ENCODE data around the gene SDS.

The SDS gene

DNA sequence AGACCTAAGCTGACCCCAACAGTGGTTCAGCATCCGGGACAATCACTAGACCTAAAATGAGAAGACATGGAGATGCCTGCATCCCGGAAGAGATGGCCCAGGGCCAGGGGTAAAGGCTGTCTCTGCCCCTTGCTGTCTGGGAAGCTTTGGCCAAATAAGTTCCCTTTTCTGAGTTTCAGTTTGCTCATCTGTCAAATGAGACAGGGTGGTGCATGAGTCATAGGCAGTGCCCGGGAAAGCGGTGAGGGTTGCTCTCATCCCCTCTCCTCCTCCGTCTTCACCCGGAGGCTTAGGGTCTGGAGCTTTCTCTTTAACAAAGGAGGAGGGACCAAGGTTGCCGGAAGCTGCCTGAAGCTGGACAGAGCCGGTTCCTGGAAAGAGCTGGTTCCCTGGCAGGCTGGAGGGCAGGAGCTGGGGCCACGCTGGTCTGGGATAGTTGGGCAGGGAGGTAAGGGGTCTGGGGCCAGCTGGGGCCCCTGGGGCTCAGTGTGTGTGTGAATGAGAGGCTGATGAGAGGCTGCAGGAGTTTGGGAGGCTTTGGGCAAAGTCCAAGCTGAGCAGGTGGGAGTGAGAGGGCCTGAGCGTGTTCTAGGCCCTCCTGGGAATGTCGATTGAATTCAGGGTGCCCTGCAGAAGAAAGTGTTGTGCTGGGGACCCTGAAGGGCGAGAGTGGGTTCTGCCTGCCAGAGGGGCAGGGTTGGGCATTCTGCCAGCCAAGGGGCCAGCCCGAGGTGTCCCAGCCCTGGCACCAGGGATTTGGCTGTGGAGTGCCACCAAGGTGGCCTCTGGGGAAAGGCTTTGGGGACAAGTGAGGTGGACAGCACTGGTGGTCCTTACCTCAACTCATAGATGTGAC is 18.6 kb upstream of the SDS start, which contains the start of gene SDSL (continued):
- TF ChIP-seq, protein P1, sequence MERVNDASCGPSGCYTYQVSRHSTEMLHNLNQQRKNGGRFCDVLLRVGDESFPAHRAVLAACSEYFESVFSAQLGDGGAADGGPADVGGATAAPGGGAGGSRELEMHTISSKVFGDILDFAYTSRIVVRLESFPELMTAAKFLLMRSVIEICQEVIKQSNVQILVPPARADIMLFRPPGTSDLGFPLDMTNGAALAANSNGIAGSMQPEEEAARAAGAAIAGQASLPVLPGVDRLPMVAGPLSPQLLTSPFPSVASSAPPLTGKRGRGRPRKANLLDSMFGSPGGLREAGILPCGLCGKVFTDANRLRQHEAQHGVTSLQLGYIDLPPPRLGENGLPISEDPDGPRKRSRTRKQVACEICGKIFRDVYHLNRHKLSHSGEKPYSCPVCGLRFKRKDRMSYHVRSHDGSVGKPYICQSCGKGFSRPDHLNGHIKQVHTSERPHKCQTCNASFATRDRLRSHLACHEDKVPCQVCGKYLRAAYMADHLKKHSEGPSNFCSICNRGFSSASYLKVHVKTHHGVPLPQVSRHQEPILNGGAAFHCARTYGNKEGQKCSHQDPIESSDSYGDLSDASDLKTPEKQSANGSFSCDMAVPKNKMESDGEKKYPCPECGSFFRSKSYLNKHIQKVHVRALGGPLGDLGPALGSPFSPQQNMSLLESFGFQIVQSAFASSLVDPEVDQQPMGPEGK (CRISPR knock-in tag; IDR thresholded peaks at IDR 0.05; ENCODE audit: borderline replicate concordance) = no peak
- no peak for TF ChIP-seq ISL1 (CRISPR knock-in tag; IDR thresholded peaks at IDR 0.05)
- no peak for TF ChIP-seq ARNTL (CRISPR knock-in tag; IDR thresholded peaks at IDR 0.05; ENCODE audit: borderline replicate concordance, low read depth)
- TF ChIP-seq ZFP3 (CRISPR knock-in tag; IDR thresholded peaks at IDR 0.05) = peak; percentile 17; the same call in 1 of the 2 replicates
- no peak for TF ChIP-seq TCF4 (CRISPR knock-in tag; IDR thresholded peaks at IDR 0.05; ENCODE audit: borderline replicate concordance)
- no peak for TF ChIP-seq ZC3H10 (CRISPR knock-in tag; IDR thresholded peaks at IDR 0.05)

DNA sequence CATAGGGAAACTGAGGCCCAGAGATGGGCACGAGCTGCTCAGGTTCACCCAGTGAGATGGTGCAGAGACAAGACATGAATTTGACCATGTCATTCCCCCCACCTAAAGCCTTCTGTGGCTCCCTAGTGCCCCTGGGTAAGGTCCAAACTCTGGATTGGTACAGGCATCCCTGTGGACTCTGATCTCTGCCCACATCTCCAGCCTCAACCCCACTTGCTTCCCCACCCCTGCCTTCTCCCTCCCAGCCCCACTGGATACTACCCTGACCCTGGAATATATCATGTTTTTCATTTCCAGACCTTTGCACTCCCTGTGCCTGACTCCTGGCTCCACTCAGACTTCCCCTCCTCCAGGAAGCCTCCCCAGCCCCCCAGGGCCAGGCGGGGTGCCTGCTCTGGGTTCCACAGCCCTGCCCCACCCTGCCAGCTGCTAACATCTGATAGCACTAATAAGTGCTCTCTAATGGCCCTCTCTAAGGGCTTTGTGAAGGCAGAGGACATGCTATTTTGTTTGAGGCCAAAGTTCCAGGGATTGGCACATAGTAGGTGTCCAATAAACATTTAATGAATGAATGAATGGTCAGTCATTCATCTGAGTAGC is 17.4 kb upstream of the SDS start:
- no peak for TF ChIP-seq GLIS3 (CRISPR knock-in tag; IDR thresholded peaks at IDR 0.05)
- no peak for TF ChIP-seq ZFP3 (CRISPR knock-in tag; IDR thresholded peaks at IDR 0.05)
- no peak for ATAC-seq

DNA sequence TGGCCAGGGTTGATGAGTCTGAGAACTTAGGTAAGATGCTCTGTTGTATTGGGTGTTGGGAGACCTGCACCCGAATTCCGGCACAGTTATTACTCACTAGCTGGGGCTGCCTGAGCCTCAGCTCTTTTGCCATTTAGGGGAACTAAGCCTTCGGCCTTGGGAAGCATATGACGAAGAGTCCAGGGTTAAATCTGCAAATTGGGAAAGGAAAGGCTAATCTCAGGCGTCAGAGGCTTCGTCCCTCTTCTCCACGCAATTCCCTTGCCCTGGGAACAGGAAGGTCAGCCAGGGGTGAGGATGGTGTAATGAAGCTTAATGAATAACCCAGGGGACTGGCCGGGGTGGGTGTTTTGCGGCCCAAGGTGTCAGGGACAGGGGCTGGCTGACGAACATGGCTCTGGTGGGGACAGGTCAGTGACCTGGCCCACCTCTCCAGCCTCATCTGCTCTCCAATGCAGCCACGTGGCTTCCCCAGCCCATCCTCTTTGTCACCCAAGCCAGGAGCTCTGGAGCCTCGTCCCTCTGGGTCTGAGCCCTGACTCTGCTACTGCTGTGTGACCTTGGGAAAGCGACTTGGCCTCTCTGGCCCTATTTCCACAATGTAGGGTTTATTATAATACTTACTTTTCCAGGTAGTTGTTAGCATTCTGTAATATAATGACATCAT is 14.7 kb upstream of the SDS start:
- no peak for ATAC-seq
- TF ChIP-seq ZC3H10 (CRISPR knock-in tag; IDR thresholded peaks at IDR 0.05) (no peak), BACH2 (CRISPR knock-in tag; IDR thresholded peaks at IDR 0.05; ENCODE audit: borderline replicate concordance) (no peak)

DNA sequence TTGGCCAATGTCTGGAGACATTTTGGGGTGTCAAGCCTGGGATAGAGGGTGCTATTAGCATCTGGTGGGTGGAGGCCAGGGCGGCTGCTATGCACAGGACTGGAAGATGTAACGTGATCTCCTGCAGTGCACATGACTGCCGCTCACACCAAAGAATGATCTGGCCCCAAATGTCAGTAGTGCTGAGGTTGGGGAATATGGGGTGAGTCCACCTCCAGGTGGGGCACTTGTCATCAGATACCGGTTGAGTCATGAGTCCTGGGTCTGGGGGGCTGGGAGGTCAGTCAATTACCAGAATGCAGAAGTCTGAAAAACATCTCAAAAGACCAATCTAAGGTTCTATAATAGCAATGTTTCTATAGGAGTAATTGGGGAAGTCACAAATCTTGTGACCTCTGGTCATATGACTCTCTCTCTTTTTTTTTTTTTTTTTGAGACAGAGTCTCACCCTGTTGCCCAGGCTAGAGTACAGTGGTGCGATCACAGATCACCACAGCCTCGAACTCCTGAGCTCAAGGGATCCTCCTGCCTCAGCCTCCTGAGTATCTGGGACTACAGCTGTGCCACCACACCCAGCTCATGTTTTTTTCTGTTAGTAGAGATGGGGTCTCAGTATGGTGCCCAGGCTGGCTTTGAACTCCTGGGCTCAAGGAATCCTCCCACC is 12.5 kb upstream of the SDS start:
- ATAC-seq = peak; percentile 79
- TF ChIP-seq ARNTL (CRISPR knock-in tag; IDR thresholded peaks at IDR 0.05; ENCODE audit: borderline replicate concordance, low read depth) (no peak), CSDC2 (CRISPR knock-in tag; IDR thresholded peaks at IDR 0.05) (no peak), PPARA (CRISPR knock-in tag; IDR thresholded peaks at IDR 0.05; ENCODE audit: borderline replicate concordance) (no peak), OSR1 (CRISPR knock-in tag; IDR thresholded peaks at IDR 0.05) (no peak), ZFP30 (CRISPR knock-in tag; IDR thresholded peaks at IDR 0.05) (no peak), ZFP3 (CRISPR knock-in tag; IDR thresholded peaks at IDR 0.05) (no peak), ZC3H10 (CRISPR knock-in tag; IDR thresholded peaks at IDR 0.05) (no peak), ZNF70 (CRISPR knock-in tag; IDR thresholded peaks at IDR 0.05) (no peak), ISL1 (CRISPR knock-in tag; IDR thresholded peaks at IDR 0.05) (no peak)
- TF ChIP-seq, protein P1 (CRISPR knock-in tag; IDR thresholded peaks at IDR 0.05; ENCODE audit: borderline replicate concordance) = no peak

DNA sequence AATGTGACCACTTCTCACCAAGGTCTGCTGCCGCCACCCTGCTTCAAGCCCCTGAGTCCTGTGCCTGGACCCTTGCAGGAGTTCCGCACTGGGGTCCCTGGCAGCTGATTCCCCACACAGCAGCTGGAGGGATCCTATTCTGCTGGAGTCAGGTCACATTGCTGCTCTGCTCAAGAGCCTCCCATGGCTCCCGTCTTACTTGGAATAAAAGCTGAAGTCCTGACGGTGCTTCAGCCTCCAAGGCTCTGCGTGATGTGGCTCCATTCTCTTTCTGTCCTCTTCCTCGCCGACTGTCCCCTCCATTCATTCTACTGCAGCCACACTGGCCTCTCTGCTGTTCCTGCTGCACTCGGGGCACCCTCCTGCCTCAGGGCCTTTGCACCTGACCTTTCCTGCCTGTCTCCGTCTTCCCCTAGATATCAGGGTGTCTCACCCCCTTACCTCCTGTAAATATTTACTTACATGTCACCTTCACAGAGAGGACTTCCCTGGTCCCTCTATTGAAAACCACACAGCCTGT is 10.9 kb upstream of the SDS start:
- ATAC-seq = no peak
- TF ChIP-seq ZFP3 (CRISPR knock-in tag; IDR thresholded peaks at IDR 0.05) (no peak), ZNF8 (CRISPR knock-in tag; IDR thresholded peaks at IDR 0.05) (no peak), ESRRG (CRISPR knock-in tag; IDR thresholded peaks at IDR 0.05) (no peak), CREB5 (CRISPR knock-in tag; IDR thresholded peaks at IDR 0.05; ENCODE audit: low read depth) (no peak), OSR1 (CRISPR knock-in tag; IDR thresholded peaks at IDR 0.05) (no peak), GLIS3 (CRISPR knock-in tag; IDR thresholded peaks at IDR 0.05) (no peak)
